Central memory CD8-positive, alpha-beta T cell (primary cell): ENCODE measurements around the gene GFI1.
"Not testable (repeated sequence)": the region's sequence is repeated elsewhere in the genome, so short reads cannot be mapped to it uniquely, and the experiment has no call there.

Experiments
- ATAC-seq: fragments of 150-1000 bp; cut with Tn5 transposase; replicated peaks from 2 replicates; pipeline ENCODE4 v1.10.0; 2022; ENCODE audit warnings: mild to moderate bottlenecking, moderate FRiP score, moderate number of reproducible peaks; ENCODE audit not compliant: poor library complexity, severe bottlenecking; ENCODE audit errors: extremely low read depth
- DNase-seq, 2 donors: peaks; one replicate each; pipeline ENCODE4 v3.0.0; 2021; ENCODE audit warnings: low spot score in 2 of 2
- H3K27ac Mint-ChIP-seq: one replicate; pipeline ENCODE4 v1.8.0; 2022; ENCODE audit warnings: low read depth, mild to moderate bottlenecking, moderate library complexity, mixed read lengths
- H3K27me3 Mint-ChIP-seq: one replicate; pipeline ENCODE4 v1.8.0; 2022; ENCODE audit warnings: mixed read lengths
- H3K36me3 Mint-ChIP-seq: one replicate; pipeline ENCODE4 v1.8.0; 2022; ENCODE audit warnings: mild to moderate bottlenecking, moderate library complexity, mixed read lengths; ENCODE audit not compliant: insufficient read depth
- H3K4me1 Mint-ChIP-seq: one replicate; pipeline ENCODE4 v1.8.0; 2022; ENCODE audit warnings: mixed read lengths
- H3K4me3 Mint-ChIP-seq: one replicate; pipeline ENCODE4 v1.8.0; 2022; ENCODE audit warnings: mild to moderate bottlenecking, moderate library complexity, mixed read lengths
- H3K9me3 Mint-ChIP-seq: one replicate; pipeline ENCODE4 v1.8.0; 2022; ENCODE audit warnings: mixed read lengths

The GFI1 gene

DNA sequence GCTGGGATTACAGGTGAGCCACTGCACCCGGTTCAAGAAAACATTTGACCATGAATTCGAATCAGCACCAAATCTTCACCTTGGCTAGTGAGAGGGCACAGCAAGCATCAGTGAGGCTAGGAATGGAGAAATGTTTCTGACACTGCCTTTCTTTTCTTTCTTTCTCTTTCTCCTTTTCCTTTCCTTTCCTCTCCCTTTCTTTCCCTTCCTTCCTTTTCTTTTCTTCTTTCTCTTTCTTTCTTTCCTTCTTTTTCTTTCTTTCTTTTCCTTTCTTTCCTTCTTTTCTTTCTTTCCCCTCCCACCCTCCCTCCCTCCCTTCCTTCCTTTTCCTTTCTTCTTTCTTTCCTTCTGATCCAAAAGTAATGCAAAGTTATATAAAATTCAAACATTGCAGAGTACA, 40.9 kb downstream of the GFI1 start:
- H3K27me3 Mint-ChIP-seq, result no peaks in the 10 kb centered on the region
- H3K36me3 Mint-ChIP-seq, result no peaks in the 10 kb centered on the region
- H3K9me3 Mint-ChIP-seq, result no peaks in the 10 kb centered on the region
- H3K4me3 Mint-ChIP-seq, result no peak overlapping the region
- H3K4me1 Mint-ChIP-seq, result no peaks in the 10 kb centered on the region
- ATAC-seq (no peak), DNase-seq (no peak)
- H3K27ac Mint-ChIP-seq, result no peak overlapping the region

DNA sequence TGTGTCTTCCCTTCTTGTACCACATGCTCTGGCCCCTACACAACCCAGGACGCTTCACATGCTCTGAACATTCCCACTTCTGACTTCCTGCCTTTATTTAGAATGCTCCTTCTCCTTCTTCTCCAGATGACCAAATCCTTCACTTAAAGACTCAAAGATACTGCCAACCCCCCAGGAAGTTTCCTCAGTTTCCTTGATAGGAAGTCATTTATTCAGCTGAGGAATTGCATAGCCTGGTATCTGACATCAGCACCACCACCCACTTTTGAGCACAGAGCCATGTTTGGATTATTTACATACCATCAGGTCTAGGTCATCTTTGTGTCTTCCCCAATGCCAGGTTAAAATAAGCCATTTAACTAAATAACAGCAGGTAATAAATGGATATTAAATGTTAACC, 42.4 kb downstream of the GFI1 start:
- ATAC-seq (no peak), DNase-seq (no peak)
- Mint-ChIP-seq H3K4me1 (no peaks in the 10 kb centered on the region), H3K27ac (no peak overlapping the region), H3K9me3 (no peaks in the 10 kb centered on the region), H3K4me3 (no peak overlapping the region), H3K36me3 (no peaks in the 10 kb centered on the region), H3K27me3 (no peaks in the 10 kb centered on the region)

DNA sequence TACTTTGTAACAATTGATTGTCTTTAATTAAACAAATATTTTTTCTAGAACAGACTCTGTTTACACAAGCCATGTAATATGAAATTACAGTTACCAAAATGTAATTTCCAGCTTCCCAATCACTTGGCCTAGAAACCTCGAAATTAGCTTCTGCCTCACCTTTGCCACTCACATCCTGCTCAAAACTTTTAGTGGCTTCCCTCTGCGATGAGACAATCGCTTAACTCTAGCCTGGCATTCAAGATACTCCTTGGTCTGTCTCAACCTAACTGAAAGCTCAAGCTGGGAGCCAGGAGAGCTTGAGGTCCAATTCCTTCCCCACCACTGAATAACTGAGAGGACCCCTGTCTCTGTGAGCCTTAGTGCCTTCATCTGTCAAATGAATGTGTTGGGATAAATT, 42.8 kb downstream of the GFI1 start:
- Mint-ChIP-seq H3K27me3 (no peaks in the 10 kb centered on the region), H3K36me3 (no peaks in the 10 kb centered on the region), H3K27ac (no peak overlapping the region), H3K4me1 (no peaks in the 10 kb centered on the region), H3K4me3 (no peak overlapping the region), H3K9me3 (no peaks in the 10 kb centered on the region)
- ATAC-seq (no peak), DNase-seq (no peak)

- no peaks in the 10 kb centered on the region for H3K36me3 Mint-ChIP-seq
- DNase-seq (no peak), ATAC-seq (no peak)
- no peak overlapping the region for H3K27ac Mint-ChIP-seq
- no peaks in the 10 kb centered on the region for H3K9me3 Mint-ChIP-seq
- H3K4me1 Mint-ChIP-seq, result no peaks in the 10 kb centered on the region
- H3K4me3 Mint-ChIP-seq, result no peak overlapping the region
- no peaks in the 10 kb centered on the region for H3K27me3 Mint-ChIP-seq
These were observed 44.4 kb downstream of the GFI1 start for GRCh38 chr1:92442351-92442750.

- no peak for ATAC-seq
- Mint-ChIP-seq H3K27ac (no peak overlapping the region), H3K27me3 (no peaks in the 10 kb centered on the region), H3K4me1 (no peaks in the 10 kb centered on the region), H3K36me3 (no peaks in the 10 kb centered on the region), H3K9me3 (no peaks in the 10 kb centered on the region), H3K4me3 (no peak overlapping the region)
- no peak for DNase-seq
These were observed 44.9 kb downstream of the GFI1 start for GRCh38 chr1:92441697-92442342.

GRCh38 chr1:92441316-92441696, 45.4 kb downstream of the GFI1 start:
- no peaks in the 10 kb centered on the region for H3K27me3 Mint-ChIP-seq
- no peak overlapping the region for H3K27ac Mint-ChIP-seq
- no peak overlapping the region for H3K4me3 Mint-ChIP-seq
- H3K9me3 Mint-ChIP-seq, result no peaks in the 10 kb centered on the region
- no peaks in the 10 kb centered on the region for H3K36me3 Mint-ChIP-seq
- H3K4me1 Mint-ChIP-seq, result no peaks in the 10 kb centered on the region
- ATAC-seq, result no peak
- no peak for DNase-seq

DNA sequence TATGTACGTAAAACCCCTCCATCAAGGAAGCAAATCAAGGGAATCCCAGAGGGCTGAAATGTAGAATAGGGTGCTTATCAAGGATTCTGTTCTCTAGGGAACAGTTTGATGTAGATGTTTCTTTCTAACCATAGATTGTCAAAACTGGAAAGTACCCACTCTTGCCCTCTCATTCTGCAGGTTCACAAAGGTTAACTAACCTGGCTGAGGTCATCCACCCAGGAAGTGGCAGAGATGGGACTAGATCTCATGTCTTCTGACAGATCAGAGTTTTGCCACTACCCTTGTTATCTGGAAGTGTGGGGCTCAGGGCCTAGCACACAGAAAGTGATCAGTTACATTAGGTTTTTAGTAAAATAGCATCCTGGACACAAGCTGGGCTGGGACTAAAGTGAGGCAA, 47.4 kb downstream of the GFI1 start:
- Mint-ChIP-seq H3K36me3 (no peaks in the 10 kb centered on the region), H3K9me3 (peaks cover 6% of the 10 kb centered on the region), H3K27ac (no peak overlapping the region), H3K27me3 (no peaks in the 10 kb centered on the region), H3K4me3 (no peak overlapping the region), H3K4me1 (no peaks in the 10 kb centered on the region)
- ATAC-seq (no peak), DNase-seq (no peak)

GRCh38 chr1:92434572-92434971, 52.2 kb downstream of the GFI1 start:
- not testable (repeated sequence) for H3K4me3 Mint-ChIP-seq, H3K27ac Mint-ChIP-seq, H3K36me3 Mint-ChIP-seq, H3K4me1 Mint-ChIP-seq, H3K27me3 Mint-ChIP-seq, ATAC-seq, DNase-seq
- peaks cover 12% of the 10 kb centered on the region for H3K9me3 Mint-ChIP-seq

DNA sequence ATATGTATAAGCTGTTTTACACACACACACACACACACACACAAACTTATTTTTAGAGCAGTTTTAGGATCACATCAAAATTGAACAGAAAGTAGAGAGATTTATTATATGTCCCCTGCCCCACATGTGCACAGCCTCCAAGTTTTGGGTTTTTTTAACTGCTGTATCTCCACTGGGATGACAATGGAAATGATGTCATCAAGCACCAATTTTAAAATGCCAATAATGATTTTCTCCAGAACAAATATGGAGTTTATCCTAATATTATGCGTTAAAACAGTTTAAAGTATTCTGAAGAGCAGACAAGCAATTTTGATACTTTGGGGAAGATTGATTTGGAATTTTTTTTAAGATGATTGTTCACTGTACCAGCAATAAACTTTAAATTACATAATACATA, 56.7 kb downstream of the GFI1 start:
- Mint-ChIP-seq H3K4me1 (no peaks in the 10 kb centered on the region), H3K27ac (no peak overlapping the region), H3K9me3 (peaks cover 6% of the 10 kb centered on the region), H3K4me3 (no peak overlapping the region), H3K36me3 (no peaks in the 10 kb centered on the region), H3K27me3 (no peaks in the 10 kb centered on the region)
- DNase-seq (no peak), ATAC-seq (no peak)

DNA sequence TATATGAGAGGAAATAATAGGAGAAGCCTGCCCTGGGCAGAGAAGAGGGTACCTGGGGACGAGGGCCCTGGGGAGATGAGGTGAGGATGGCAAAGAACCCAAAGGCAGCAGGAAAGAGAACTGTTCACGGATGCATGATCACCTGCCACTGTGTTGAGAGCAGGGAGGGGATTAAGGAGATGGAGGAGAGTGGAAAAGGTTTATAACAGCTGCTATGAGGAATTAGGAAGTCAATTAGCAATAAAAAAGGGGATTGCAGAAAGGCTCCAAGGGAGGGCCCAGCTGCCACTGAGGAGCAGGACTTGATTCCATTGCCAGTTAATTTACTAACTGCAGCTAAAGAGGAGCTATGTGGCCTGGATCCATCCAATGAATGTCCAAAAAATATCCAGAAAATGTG, 61.1 kb downstream of the GFI1 start:
- H3K27me3 Mint-ChIP-seq, result no peaks in the 10 kb centered on the region
- DNase-seq, result no peak
- H3K36me3 Mint-ChIP-seq, result peaks cover 1% of the 10 kb centered on the region

More for the DNA sequence above, 61.1 kb downstream of the GFI1 start:
- peak overlapping the region; percentile 3 for H3K27ac Mint-ChIP-seq
- H3K4me1 Mint-ChIP-seq, result no peaks in the 10 kb centered on the region
- ATAC-seq, result no peak
- no peaks in the 10 kb centered on the region for H3K9me3 Mint-ChIP-seq
- no peak overlapping the region for H3K4me3 Mint-ChIP-seq
